Measurements from ENCODE around the gene SENP7. TPM values are rescaled to one million over a fixed set of nuclear protein-coding genes. Genes with fewer than 3 reads are reported as not detected.
A peak's percentile ranks its signal among the peaks of the same experiment; 100 is the strongest.

Gene SENP7
- polyA plus RNA-seq, 1 of the 3 experiments (the other 2 are of a cell fraction): 2.7 TPM

DNA sequence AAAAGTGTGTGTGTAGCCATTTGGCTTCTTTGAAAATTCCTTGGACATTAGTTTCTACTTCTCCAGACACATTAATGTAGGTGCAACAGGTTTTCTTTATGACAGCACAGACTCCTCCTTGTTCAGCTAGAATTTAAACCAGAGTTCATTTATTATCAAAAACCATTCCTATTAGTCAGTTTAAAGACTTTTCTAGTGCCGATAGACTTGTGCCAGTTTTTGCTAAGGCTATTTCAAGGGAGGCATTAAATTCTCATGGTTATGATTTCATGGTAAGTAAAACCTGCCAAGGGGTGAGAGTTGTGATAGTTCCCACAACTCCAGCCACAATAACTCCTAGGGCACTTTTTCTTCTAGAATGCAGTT is 20.6 kb upstream of the SENP7 start:
- H2AFZ ChIP-seq (ENCODE audit: low read depth): no peak overlapping the region
- no peaks in the 10 kb centered on the region; a peak in 1 of 4 replicates for H3K4me1 ChIP-seq (ENCODE audit: control insufficient read depth in 1 of 2, insufficient read depth in 2 of 2, low read depth in 1 of 2, low read length in 1 of 2)
- no peaks in the 10 kb centered on the region for H3K9me2 ChIP-seq
- no peaks in the 10 kb centered on the region for H3K9me3 ChIP-seq
- no peak overlapping the region for H3K4me3 ChIP-seq (ENCODE audit: low read depth in 2 of 2, low read length in 1 of 2)
- CTCF ChIA-PET: no interaction called here
- H3F3A ChIP-seq (replicated peaks; ENCODE audit: insufficient read depth): peaks cover 4% of the 10 kb centered on the region
- no peak overlapping the region for H3K4me2 ChIP-seq
- H3K27me3 ChIP-seq (ENCODE audit: insufficient read depth): no peaks in the 10 kb centered on the region
- H4K20me1 ChIP-seq (ENCODE audit: insufficient read depth): no peaks in the 10 kb centered on the region
- no peaks in the 10 kb centered on the region for H3K79me2 ChIP-seq (ENCODE audit: insufficient read depth)
- WGBS (ENCODE audit: low lambda C conversion rate): 91% methylated on average over 1 of the region's 1 CpG
- no peak for DNase-seq
- TF ChIP-seq YY1 (IDR thresholded peaks at IDR 0.05; ENCODE audit: low read depth): no peak
- TF ChIP-seq TEAD4 (IDR thresholded peaks at IDR 0.05; ENCODE audit: borderline replicate concordance, insufficient read depth): no peak
- no peak for TF ChIP-seq FOXJ3 (CRISPR knock-in tag; IDR thresholded peaks at IDR 0.05)
- H3K36me3 ChIP-seq (replicated peaks in 1 of 2; ENCODE audit: control insufficient read depth in 1 of 2, insufficient read depth in 2 of 2, low read length in 1 of 2): no peaks in the 10 kb centered on the region
- POLR2A ChIA-PET: no interaction called here
- H3K27ac ChIP-seq (ENCODE audit: low read depth in 2 of 2, low read length in 1 of 2): no peak overlapping the region
- H3K9ac ChIP-seq: no peak overlapping the region

GRCh38 chr3:101532783-101533602 is 20.0 kb upstream of the SENP7 start:
- H3K4me1 ChIP-seq (ENCODE audit: control insufficient read depth in 1 of 2, insufficient read depth in 2 of 2, low read depth in 1 of 2, low read length in 1 of 2): no peaks in the 10 kb centered on the region; a peak in 1 of 4 replicates
- H3F3A ChIP-seq (replicated peaks; ENCODE audit: insufficient read depth): peaks cover 4% of the 10 kb centered on the region
- H3K27me3 ChIP-seq (ENCODE audit: insufficient read depth): no peaks in the 10 kb centered on the region
- CTCF ChIA-PET: no interaction called here
- 32% methylated on average over 9 of the region's 9 CpGs for WGBS (ENCODE audit: low lambda C conversion rate)
- H3K4me2 ChIP-seq: no peak overlapping the region
- H3K27ac ChIP-seq (ENCODE audit: low read depth in 2 of 2, low read length in 1 of 2): no peak overlapping the region
- no peaks in the 10 kb centered on the region for H3K9me2 ChIP-seq
- no peaks in the 10 kb centered on the region for H3K36me3 ChIP-seq (replicated peaks in 1 of 2; ENCODE audit: control insufficient read depth in 1 of 2, insufficient read depth in 2 of 2, low read length in 1 of 2)
- H3K4me3 ChIP-seq (ENCODE audit: low read depth in 2 of 2, low read length in 1 of 2): no peak overlapping the region
- no peaks in the 10 kb centered on the region for H4K20me1 ChIP-seq (ENCODE audit: insufficient read depth)
- TF ChIP-seq MEF2A (IDR thresholded peaks at IDR 0.05; ENCODE audit: borderline replicate concordance, low read depth) (no peak), CHD2 (IDR thresholded peaks at IDR 0.05; ENCODE audit: low read length, partially characterized antibody) (no peak), JUND (IDR thresholded peaks at IDR 0.05) (no peak), FOXJ3 (CRISPR knock-in tag; IDR thresholded peaks at IDR 0.05) (no peak)
- TF ChIP-seq, protein P1, sequence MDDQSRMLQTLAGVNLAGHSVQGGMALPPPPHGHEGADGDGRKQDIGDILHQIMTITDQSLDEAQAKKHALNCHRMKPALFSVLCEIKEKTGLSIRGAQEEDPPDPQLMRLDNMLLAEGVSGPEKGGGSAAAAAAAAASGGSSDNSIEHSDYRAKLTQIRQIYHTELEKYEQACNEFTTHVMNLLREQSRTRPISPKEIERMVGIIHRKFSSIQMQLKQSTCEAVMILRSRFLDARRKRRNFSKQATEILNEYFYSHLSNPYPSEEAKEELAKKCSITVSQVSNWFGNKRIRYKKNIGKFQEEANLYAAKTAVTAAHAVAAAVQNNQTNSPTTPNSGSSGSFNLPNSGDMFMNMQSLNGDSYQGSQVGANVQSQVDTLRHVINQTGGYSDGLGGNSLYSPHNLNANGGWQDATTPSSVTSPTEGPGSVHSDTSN (IDR thresholded peaks at IDR 0.05): no peak
- POLR2A ChIA-PET: no interaction called here
- DNase-seq: no peak
- H3K9me3 ChIP-seq: no peaks in the 10 kb centered on the region
- no peak overlapping the region for H3K9ac ChIP-seq
- no peaks in the 10 kb centered on the region for H3K79me2 ChIP-seq (ENCODE audit: insufficient read depth)
- H2AFZ ChIP-seq (ENCODE audit: low read depth): no peak overlapping the region; the same call in 1 of the 2 replicates

DNA sequence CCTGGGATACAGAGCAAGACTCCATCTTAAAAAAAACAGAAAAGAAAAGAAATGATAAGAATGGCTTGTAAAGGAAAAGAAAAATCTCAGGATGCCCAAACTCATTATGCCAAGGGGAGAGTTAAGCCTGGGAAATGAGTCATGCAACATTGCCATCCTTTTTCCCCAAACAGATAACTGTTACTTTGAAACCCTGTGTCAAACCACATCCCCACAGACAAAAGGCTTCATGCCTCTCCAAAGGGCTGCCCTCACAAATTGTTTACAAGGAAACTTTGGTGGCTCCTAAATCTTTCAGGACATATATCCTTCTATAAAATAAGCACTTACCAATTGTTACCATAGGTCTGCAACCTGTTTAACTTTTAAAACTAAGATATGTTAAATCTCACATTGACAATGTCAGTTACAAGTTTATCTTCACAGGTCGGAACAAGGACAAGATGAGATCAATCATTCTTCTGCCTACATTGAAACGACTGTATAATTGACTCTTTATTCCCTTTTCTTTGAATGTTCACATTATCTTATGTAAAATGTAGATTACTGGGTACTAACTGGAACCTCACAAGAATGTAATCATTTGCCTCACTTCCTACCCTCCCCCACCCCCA is 18.6 kb upstream of the SENP7 start:
- Histone ChIP-seq H3K9me3 (no peaks in the 10 kb centered on the region), H3K79me2 (ENCODE audit: insufficient read depth) (no peaks in the 10 kb centered on the region), H3K9ac (no peak overlapping the region), H3F3A (replicated peaks; ENCODE audit: insufficient read depth) (peaks cover 4% of the 10 kb centered on the region), H3K27ac (ENCODE audit: low read depth in 2 of 2, low read length in 1 of 2) (no peak overlapping the region), H3K4me1 (ENCODE audit: control insufficient read depth in 1 of 2, insufficient read depth in 2 of 2, low read depth in 1 of 2, low read length in 1 of 2) (no peaks in the 10 kb centered on the region; a peak in 1 of 4 replicates), H4K20me1 (ENCODE audit: insufficient read depth) (no peaks in the 10 kb centered on the region), H3K27me3 (ENCODE audit: insufficient read depth) (no peaks in the 10 kb centered on the region), H2AFZ (ENCODE audit: low read depth) (no peak overlapping the region), H3K4me3 (ENCODE audit: low read depth in 2 of 2, low read length in 1 of 2) (no peak overlapping the region), H3K36me3 (replicated peaks in 1 of 2; ENCODE audit: control insufficient read depth in 1 of 2, insufficient read depth in 2 of 2, low read length in 1 of 2) (no peaks in the 10 kb centered on the region), H3K9me2 (no peaks in the 10 kb centered on the region), H3K4me2 (no peak overlapping the region)
- 10% methylated on average over 2 of the region's 2 CpGs for WGBS (ENCODE audit: low lambda C conversion rate)
- ChIA-PET CTCF (no interaction called here), POLR2A (no interaction called here)
- no peak for TF ChIP-seq ZBTB33 (IDR thresholded peaks at IDR 0.05; ENCODE audit: borderline replicate concordance, low read depth)
- TF ChIP-seq TEAD4 (IDR thresholded peaks at IDR 0.05; ENCODE audit: borderline replicate concordance, insufficient read depth): no peak
- 0 out of 2 replicates have a peak, but pooled peaks have one; percentile 20 for TF ChIP-seq FOSL2 (IDR thresholded peaks at IDR 0.05; ENCODE audit: borderline replicate concordance, low read depth)
- TF ChIP-seq TCF12 (IDR thresholded peaks at IDR 0.05): no peak
- DNase-seq: no peak

Measured in SK-N-SH (cell line).